ENCODE measurements around the gene PIK3C2B. TPM values are rescaled to one million over a fixed set of nuclear protein-coding genes. Genes with fewer than 3 reads are reported as not detected.

The PIK3C2B gene
- total RNA-seq, 1 donor from 2014 or later = 129 TPM

GRCh38 chr1:204464187-204464631, 30.4 kb downstream of the PIK3C2B start:
- Histone ChIP-seq H3K9me3 (no peaks in the 10 kb centered on the region), H3K27me3 (no peaks in the 10 kb centered on the region), H3K36me3 (peaks cover 32 to 39% of the 10 kb centered on the region in 2 donors), H3K27ac (peak overlapping the region; percentile 95 to 97), H3K4me1 (peaks cover 43 to 62% of the 10 kb centered on the region in 2 donors), H3K4me3 (no peak overlapping the region)
- intact Hi-C loops (cut with DNase I) = no loop called here
- DNase-seq (ENCODE audit: low spot score in 2 of 2) = no peak
- no peak for TF ChIP-seq CTCF (IDR thresholded peaks at IDR 0.05)

- no peaks in the 10 kb centered on the region for H3K27me3 ChIP-seq
- peaks cover 32 to 47% of the 10 kb centered on the region in 2 donors for H3K36me3 ChIP-seq
- peaks cover 40 to 55% of the 10 kb centered on the region in 2 donors for H3K4me1 ChIP-seq
- intact Hi-C loops (cut with DNase I) = no loop called here
- H3K4me3 ChIP-seq = no peak overlapping the region
- peak in 1 of 2 donors; percentile 83 for DNase-seq (ENCODE audit: low spot score in 2 of 2)
- no peak for TF ChIP-seq CTCF (IDR thresholded peaks at IDR 0.05)
- H3K27ac ChIP-seq = peak overlapping the region; percentile 95 to 97
- no peaks in the 10 kb centered on the region for H3K9me3 ChIP-seq
Measured at GRCh38 chr1:204463125-204464060, 31.2 kb downstream of the PIK3C2B start.

GRCh38 chr1:204462229-204462561, 32.4 kb downstream of the PIK3C2B start:
- H3K27me3 ChIP-seq = no peaks in the 10 kb centered on the region
- DNase-seq (ENCODE audit: low spot score in 2 of 2) = no peak
- H3K36me3 ChIP-seq = peaks cover 37 to 56% of the 10 kb centered on the region in 2 donors
- TF ChIP-seq CTCF (IDR thresholded peaks at IDR 0.05) = no peak
- peak overlapping the region in 1 of 2 donors; percentile 53 for H3K27ac ChIP-seq
- no peak overlapping the region for H3K4me3 ChIP-seq
- intact Hi-C loops (cut with DNase I) = no loop called here
- peaks cover 30 to 43% of the 10 kb centered on the region in 2 donors for H3K4me1 ChIP-seq
- no peaks in the 10 kb centered on the region for H3K9me3 ChIP-seq

- Histone ChIP-seq H3K4me1 (peaks cover 26 to 37% of the 10 kb centered on the region in 2 donors), H3K36me3 (peaks cover 41 to 57% of the 10 kb centered on the region in 2 donors)
- DNase-seq (ENCODE audit: low spot score in 2 of 2) = no peak
Measured at GRCh38 chr1:204461331-204462228, 33.0 kb downstream of the PIK3C2B start.

More at GRCh38 chr1:204461331-204462228, 33.0 kb downstream of the PIK3C2B start:
- Histone ChIP-seq H3K27ac (peak overlapping the region; percentile 16 to 53), H3K9me3 (no peaks in the 10 kb centered on the region), H3K4me3 (no peak overlapping the region), H3K27me3 (no peaks in the 10 kb centered on the region)
- intact Hi-C loops (cut with DNase I) = no loop called here
- TF ChIP-seq CTCF (IDR thresholded peaks at IDR 0.05) = no peak
